ENCODE results near the gene CARD14. TPM values are rescaled to one million over a fixed set of nuclear protein-coding genes. Genes with fewer than 3 reads are reported as not detected.

Gene CARD14
- total and polyA plus RNA-seq, 2 experiments from 2014 or later: 0.08 to 0.52 TPM

DNA sequence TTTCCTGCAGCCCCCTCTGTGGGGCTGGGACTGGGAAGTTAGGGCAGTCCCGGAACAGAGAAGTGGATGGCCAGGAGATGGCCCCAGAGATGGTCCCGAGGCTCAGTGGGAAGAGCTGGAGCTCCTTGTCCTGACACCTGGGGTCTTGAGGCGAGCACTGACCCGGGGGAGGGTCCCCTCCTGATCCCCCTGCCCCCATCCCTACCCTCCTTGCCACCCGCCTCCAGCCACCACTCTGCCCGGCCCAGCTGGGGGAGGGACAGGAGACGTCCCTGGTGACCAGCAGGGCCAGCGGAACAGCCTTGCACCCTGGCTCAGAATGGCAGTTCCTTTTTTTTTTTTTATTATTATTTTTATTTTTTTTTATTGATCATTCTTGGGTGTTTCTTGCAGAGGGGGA, 76.9 kb downstream of the CARD14 start:
- no peak overlapping the region for H3K27ac Mint-ChIP-seq
- TF ChIP-seq JUNB (IDR thresholded peaks at IDR 0.05; ENCODE audit: unreplicated experiment) (no peak), ZNF114 (CRISPR knock-in tag; IDR thresholded peaks at IDR 0.05) (no peak), EZH2 (IDR thresholded peaks at IDR 0.05; ENCODE audit: low read depth, unreplicated experiment) (no peak), REST (IDR thresholded peaks at IDR 0.05; ENCODE audit: unreplicated experiment) (no peak), CREB1 (CRISPR knock-in tag; IDR thresholded peaks at IDR 0.05; ENCODE audit: low read depth) (no peak), ZNF331 (CRISPR knock-in tag; IDR thresholded peaks at IDR 0.05; ENCODE audit: low read depth) (no peak), ETS1 (IDR thresholded peaks at IDR 0.05) (no peak), POLR2AphosphoS5 (IDR thresholded peaks at IDR 0.05; ENCODE audit: low read depth) (no peak), EZH2phosphoT487 (IDR thresholded peaks at IDR 0.05; ENCODE audit: unreplicated experiment) (no peak), STAT1 (IDR thresholded peaks at IDR 0.05; ENCODE audit: unreplicated experiment) (no peak), CTCF (conservative IDR thresholded peaks at IDR 0.05; ENCODE audit: low read depth in 2 of 2) (no peak), ZNF462 (CRISPR knock-in tag; IDR thresholded peaks at IDR 0.05) (no peak)
- H3K4me1 Mint-ChIP-seq: no peaks in the 10 kb centered on the region; the same call in 2 of the 3 replicates
- no peak overlapping the region for H3K4me3 ChIP-seq
- peaks cover 14% of the 10 kb centered on the region; the same call in 2 of the 3 replicates for H3K36me3 Mint-ChIP-seq (ENCODE audit: low read depth)
- H3F3A ChIP-seq (replicated peaks; ENCODE audit: low read depth): no peaks in the 10 kb centered on the region
- H3K27ac ChIP-seq (ENCODE audit: low read depth): no peak overlapping the region
- no peak overlapping the region for H3K4me3 Mint-ChIP-seq
- no peaks in the 10 kb centered on the region; the same call in 1 of the 2 replicates for H3K36me3 ChIP-seq (ENCODE audit: insufficient read depth)
- no peaks in the 10 kb centered on the region for H3K79me2 ChIP-seq (replicated peaks; ENCODE audit: insufficient read depth)
- H4K20me1 ChIP-seq (replicated peaks; ENCODE audit: insufficient read depth): peaks cover 3% of the 10 kb centered on the region; the same call in 1 of the 2 replicates
- H3K9me2 ChIP-seq (ENCODE audit: insufficient read depth): no peaks in the 10 kb centered on the region
- ATAC-seq: no peak
- H3K9me3 Mint-ChIP-seq: no peaks in the 10 kb centered on the region
- no peak overlapping the region for H2AFZ ChIP-seq
- H3K27me3 Mint-ChIP-seq (ENCODE audit: insufficient read depth, low read depth, poor library complexity): peaks cover 11% of the 10 kb centered on the region
- DNase-seq (ENCODE audit: low spot score): no peak
- no peaks in the 10 kb centered on the region for H3K27me3 ChIP-seq (ENCODE audit: insufficient read depth)
- H3K4me1 ChIP-seq (ENCODE audit: insufficient read depth): no peaks in the 10 kb centered on the region
- no peak overlapping the region for H3K4me2 ChIP-seq
